Uterus (tissue), 2 donors: ENCODE measurements around the gene TMEM273.

Source experiments
- POLR2A ChIP-seq, 2 donors: fragments of 450-650 bp; IDR thresholded peaks; one replicate each; pipeline ENCODE4 v1.6.1; 2016; ENCODE audit warnings: antibody characterized with exemption in 2 of 2, mild to moderate bottlenecking in 1 of 2, moderate library complexity in 1 of 2
- TF ChIP-seq, protein P1 (sequence below), 4 experiments: fragments of 200-600 bp in 2 of 4; fragments of 450-650 bp in 2 of 4; sonication (generic) in 2 of 4; IDR thresholded peaks; one replicate each; pipeline ENCODE4 v1.5.1; 2016 to 2019; ENCODE audit warnings: antibody characterized with exemption in 4 of 4, mild to moderate bottlenecking in 2 of 4, moderate library complexity in 1 of 4

GRCh38 chr10:49174926-49175500 lies 13.2 kb downstream of the TMEM273 start:
- TF ChIP-seq, protein P1, sequence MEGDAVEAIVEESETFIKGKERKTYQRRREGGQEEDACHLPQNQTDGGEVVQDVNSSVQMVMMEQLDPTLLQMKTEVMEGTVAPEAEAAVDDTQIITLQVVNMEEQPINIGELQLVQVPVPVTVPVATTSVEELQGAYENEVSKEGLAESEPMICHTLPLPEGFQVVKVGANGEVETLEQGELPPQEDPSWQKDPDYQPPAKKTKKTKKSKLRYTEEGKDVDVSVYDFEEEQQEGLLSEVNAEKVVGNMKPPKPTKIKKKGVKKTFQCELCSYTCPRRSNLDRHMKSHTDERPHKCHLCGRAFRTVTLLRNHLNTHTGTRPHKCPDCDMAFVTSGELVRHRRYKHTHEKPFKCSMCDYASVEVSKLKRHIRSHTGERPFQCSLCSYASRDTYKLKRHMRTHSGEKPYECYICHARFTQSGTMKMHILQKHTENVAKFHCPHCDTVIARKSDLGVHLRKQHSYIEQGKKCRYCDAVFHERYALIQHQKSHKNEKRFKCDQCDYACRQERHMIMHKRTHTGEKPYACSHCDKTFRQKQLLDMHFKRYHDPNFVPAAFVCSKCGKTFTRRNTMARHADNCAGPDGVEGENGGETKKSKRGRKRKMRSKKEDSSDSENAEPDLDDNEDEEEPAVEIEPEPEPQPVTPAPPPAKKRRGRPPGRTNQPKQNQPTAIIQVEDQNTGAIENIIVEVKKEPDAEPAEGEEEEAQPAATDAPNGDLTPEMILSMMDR (IDR thresholded peaks at IDR 0.05) = no peak
- TF ChIP-seq POLR2A (IDR thresholded peaks at IDR 0.05) = no peak
